Astrocyte (in vitro differentiated cells and primary cell): Measurements from ENCODE around the gene PHLPP2.

Experiments
- EZH2 ChIP-seq: IDR thresholded peaks from 2 replicates; pipeline ENCODE4 v1.6.1; 2012; ENCODE audit warnings: mild to moderate bottlenecking, low read length, inconsistent platforms; ENCODE audit not compliant: insufficient read depth
- TF ChIP-seq, protein P1 (sequence below): IDR thresholded peaks from 2 replicates; pipeline ENCODE4 v1.5.1; 2011; ENCODE audit warnings: low read depth, mild to moderate bottlenecking, inconsistent platforms, low read length, moderate library complexity; ENCODE audit not compliant: insufficient read depth

DNA sequence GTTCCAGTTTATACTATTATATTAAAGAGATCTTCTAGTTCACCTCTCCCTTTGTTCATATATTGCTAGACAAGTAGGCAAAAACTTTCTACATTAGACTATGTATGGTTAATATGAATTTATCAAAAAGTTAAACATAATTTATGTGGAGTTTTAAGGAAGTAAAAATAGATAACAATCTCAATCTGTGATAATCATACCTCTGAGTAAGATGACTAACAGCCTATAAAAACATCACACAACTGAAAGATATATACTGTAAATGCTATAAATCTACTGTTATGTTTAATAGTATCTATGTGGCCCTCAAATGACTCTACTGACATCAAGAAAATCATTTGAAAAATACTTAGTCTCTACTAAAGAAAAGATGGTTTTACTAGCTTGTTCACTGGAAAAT lies 47.1 kb upstream of the PHLPP2 start:
- TF ChIP-seq, protein P1, sequence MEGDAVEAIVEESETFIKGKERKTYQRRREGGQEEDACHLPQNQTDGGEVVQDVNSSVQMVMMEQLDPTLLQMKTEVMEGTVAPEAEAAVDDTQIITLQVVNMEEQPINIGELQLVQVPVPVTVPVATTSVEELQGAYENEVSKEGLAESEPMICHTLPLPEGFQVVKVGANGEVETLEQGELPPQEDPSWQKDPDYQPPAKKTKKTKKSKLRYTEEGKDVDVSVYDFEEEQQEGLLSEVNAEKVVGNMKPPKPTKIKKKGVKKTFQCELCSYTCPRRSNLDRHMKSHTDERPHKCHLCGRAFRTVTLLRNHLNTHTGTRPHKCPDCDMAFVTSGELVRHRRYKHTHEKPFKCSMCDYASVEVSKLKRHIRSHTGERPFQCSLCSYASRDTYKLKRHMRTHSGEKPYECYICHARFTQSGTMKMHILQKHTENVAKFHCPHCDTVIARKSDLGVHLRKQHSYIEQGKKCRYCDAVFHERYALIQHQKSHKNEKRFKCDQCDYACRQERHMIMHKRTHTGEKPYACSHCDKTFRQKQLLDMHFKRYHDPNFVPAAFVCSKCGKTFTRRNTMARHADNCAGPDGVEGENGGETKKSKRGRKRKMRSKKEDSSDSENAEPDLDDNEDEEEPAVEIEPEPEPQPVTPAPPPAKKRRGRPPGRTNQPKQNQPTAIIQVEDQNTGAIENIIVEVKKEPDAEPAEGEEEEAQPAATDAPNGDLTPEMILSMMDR: no peak
- no peak for TF ChIP-seq EZH2
